Measurements from ENCODE around the gene ORC3. TPM values are rescaled to one million over a fixed set of nuclear protein-coding genes. Genes with fewer than 3 reads are reported as not detected.

Gene ORC3
- total and polyA plus RNA-seq, 2 of the 4 experiments (the other 2 are of a cell fraction): 22.3 to 30.6 TPM

- no peak overlapping the region for H2BK5ac ChIP-seq (ENCODE audit: low read depth, low read length, poor library complexity, severe bottlenecking)
- peaks cover 2% of the 10 kb centered on the region for H3K9me3 ChIP-seq (ENCODE audit: control insufficient read depth, insufficient read depth, low read length)
- no peak overlapping the region for H4K5ac ChIP-seq (ENCODE audit: low read depth, low read length)
- H3K18ac ChIP-seq (ENCODE audit: low read depth, low read length): no peak overlapping the region
- TF ChIP-seq BHLHE40 (IDR thresholded peaks at IDR 0.05; ENCODE audit: low read depth, low read length): no peak
- no peak for TF ChIP-seq USF2 (IDR thresholded peaks at IDR 0.05; ENCODE audit: low read depth, low read length)
- no peak for TF ChIP-seq FOS (IDR thresholded peaks at IDR 0.05; ENCODE audit: low read depth, low read length)
- TF ChIP-seq SMC3 (IDR thresholded peaks at IDR 0.05; ENCODE audit: low read depth, low read length): no peak
- TF ChIP-seq RAD21 (IDR thresholded peaks at IDR 0.05; ENCODE audit: low read length): no peak
- TF ChIP-seq ELK1 (IDR thresholded peaks at IDR 0.05; ENCODE audit: borderline replicate concordance, low read depth, low read length): no peak
- TF ChIP-seq CTCF (conservative IDR thresholded peaks at IDR 0.05; ENCODE audit: low read depth, low read length): no peak
- TF ChIP-seq RCOR1 (IDR thresholded peaks at IDR 0.05; ENCODE audit: insufficient replicate concordance, low read length): no peak
- no peak for TF ChIP-seq CHD1 (IDR thresholded peaks at IDR 0.05; ENCODE audit: low read depth, low read length)
- no peak for TF ChIP-seq MAZ (IDR thresholded peaks at IDR 0.05; ENCODE audit: borderline replicate concordance, low read depth, low read length)
- TF ChIP-seq CEBPB (IDR thresholded peaks at IDR 0.05; ENCODE audit: low read depth, low read length): no peak
- TF ChIP-seq RFX5 (IDR thresholded peaks at IDR 0.05; ENCODE audit: low read depth, low read length): no peak
- TF ChIP-seq MXI1 (IDR thresholded peaks at IDR 0.05; ENCODE audit: borderline replicate concordance, low read depth, low read length): no peak
- no peak for TF ChIP-seq MAFK (IDR thresholded peaks at IDR 0.05; ENCODE audit: low read depth, low read length)
- no peak for TF ChIP-seq POLR2A (IDR thresholded peaks at IDR 0.05; ENCODE audit: low read depth, low read length)
- no peak for TF ChIP-seq NFE2L2 (IDR thresholded peaks at IDR 0.05; ENCODE audit: low read depth, low read length)
- no peaks in the 10 kb centered on the region; the same call in 1 of the 2 replicates for H4K20me1 ChIP-seq (ENCODE audit: insufficient read depth, low read length)
- no peak for DNase-seq
- H2BK120ac ChIP-seq (ENCODE audit: low read depth, low read length): no peak overlapping the region
- in situ Hi-C loops (cut with MboI; ENCODE audit: low sequenced_read_pairs) (no loop called here), dilution Hi-C loops (cut with HindIII; ENCODE audit: low sequenced_read_pairs, unreplicated experiment) (no loop called here), intact Hi-C loops (cut with micrococcal nuclease) (no loop called here)
- H3K27ac ChIP-seq (ENCODE audit: insufficient read depth, low read length): no peak overlapping the region
- H4K8ac ChIP-seq (ENCODE audit: low read depth in 2 of 2, low read length in 2 of 2): no peak overlapping the region
- ChIA-PET CTCF (no interaction called here), POLR2A (ENCODE audit: unreplicated experiment) (no interaction called here)
- H2BK20ac ChIP-seq (ENCODE audit: low read depth, low read length): no peak overlapping the region
- no peak overlapping the region for H3K4ac ChIP-seq (ENCODE audit: low read depth, low read length)
- H3K36me3 ChIP-seq (ENCODE audit: control insufficient read depth, insufficient read depth, low read length): peaks cover 49% of the 10 kb centered on the region
- no peaks in the 10 kb centered on the region for H3K27me3 ChIP-seq (ENCODE audit: control insufficient read depth, insufficient read depth, low read length)
- H3K14ac ChIP-seq (replicated peaks; ENCODE audit: low read depth, low read length): no peak overlapping the region
- WGBS, 2 experiments (ENCODE audit: extremely low coverage in 2 of 2, insufficient read length in 1 of 2): no CpG with 5 or more reads among the region's 1 CpG
- peaks cover 6% of the 10 kb centered on the region; the same call in 1 of the 2 replicates for H3K9me1 ChIP-seq (ENCODE audit: insufficient read depth, low read length)
- no peak overlapping the region for H3K4me2 ChIP-seq (ENCODE audit: low read depth, low read length)
- H2AK9ac ChIP-seq (replicated peaks; ENCODE audit: low read depth, low read length, poor library complexity): no peak overlapping the region
- H2AFZ ChIP-seq (replicated peaks; ENCODE audit: low read length, poor library complexity): no peak overlapping the region
- no peak overlapping the region for H3K23ac ChIP-seq (ENCODE audit: low read depth, low read length)
- no peaks in the 10 kb centered on the region for H3K4me1 ChIP-seq (ENCODE audit: control insufficient read depth, insufficient read depth, low read length)
- H4K91ac ChIP-seq (ENCODE audit: insufficient read depth, low read depth, low read length): no peak overlapping the region
- no peak overlapping the region for H3K9ac ChIP-seq (ENCODE audit: low read depth, low read length)
- no peak overlapping the region for H3K56ac ChIP-seq (ENCODE audit: extremely low read depth, insufficient read depth, low read length)
- no peak overlapping the region for H3K4me3 ChIP-seq (ENCODE audit: insufficient read depth, low read depth, low read length)
- TSS peak; percentile 6 for BruUV-seq (replicated peaks)
- H2BK15ac ChIP-seq (ENCODE audit: low read depth, low read length): no peak overlapping the region
- H3K79me1 ChIP-seq (ENCODE audit: low read depth in 1 of 2, low read length in 2 of 2): peaks cover 18 to 21% of the 10 kb centered on the region in 2 experiments
- H2AK5ac ChIP-seq (ENCODE audit: low read depth, low read length): no peak overlapping the region
- ATAC-seq (ENCODE audit: low read depth): no peak
Measured at GRCh38 chr6:87544474-87544735, 45.5 kb upstream of the ORC3 start.

Measured in IMR-90 (cell line).